Stimulated activated CD4-positive, alpha-beta T cell treated with anti-CD3 and anti-CD28 coated beads, Interleukin-15, amount 100 ng/mL, for 1 hour (primary cell): ENCODE measurements around the gene BNC2.

Source experiments
- DNase-seq, 2 donors: peaks; one replicate each; pipeline ENCODE4 v3.0.0-alpha.2; 2020; ENCODE audit warnings: low read depth in 1 of 2, low spot score in 1 of 2

The BNC2 gene

GRCh38 chr9:16608906-16609305 is 261.6 kb downstream of the BNC2 start:
- no peak for DNase-seq

DNA sequence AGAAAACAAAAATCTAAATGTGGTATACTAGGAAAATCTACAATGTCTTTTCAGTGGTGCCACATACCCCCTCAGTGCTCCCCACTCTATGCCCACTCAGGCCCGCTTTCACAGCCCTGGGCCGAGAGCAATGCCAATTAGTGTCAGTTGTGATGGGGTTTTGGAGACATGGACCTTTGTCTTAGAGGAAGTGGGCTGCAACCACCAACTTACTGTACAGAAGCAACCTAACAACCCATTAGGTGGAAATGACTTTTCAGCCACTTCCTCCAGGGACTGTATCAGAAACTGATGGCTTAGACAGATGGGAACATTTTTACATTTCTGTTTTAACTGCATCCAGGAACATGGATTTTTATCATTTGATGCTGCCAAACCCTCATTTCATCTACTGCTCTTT is 268.0 kb downstream of the BNC2 start:
- no peak for DNase-seq

DNA sequence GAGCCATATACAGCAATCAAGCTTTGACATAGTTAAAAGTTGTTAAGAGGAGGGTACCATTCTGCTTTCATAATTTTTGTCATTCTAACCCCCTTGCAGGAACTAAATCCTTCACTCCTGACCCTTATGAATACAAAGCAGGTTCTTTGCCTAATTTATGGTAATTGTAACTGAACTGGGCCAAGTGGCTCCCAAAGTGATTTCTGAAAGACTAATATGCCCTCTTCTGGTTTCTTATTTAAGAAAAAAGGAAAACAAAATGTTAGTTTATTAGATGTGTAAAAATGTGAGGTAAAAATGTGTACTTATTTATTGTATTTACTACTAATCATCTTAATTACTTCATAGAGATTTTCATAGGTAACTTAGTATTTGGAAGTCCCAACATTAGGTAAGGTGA is 268.5 kb downstream of the BNC2 start:
- DNase-seq, result no peak

DNA sequence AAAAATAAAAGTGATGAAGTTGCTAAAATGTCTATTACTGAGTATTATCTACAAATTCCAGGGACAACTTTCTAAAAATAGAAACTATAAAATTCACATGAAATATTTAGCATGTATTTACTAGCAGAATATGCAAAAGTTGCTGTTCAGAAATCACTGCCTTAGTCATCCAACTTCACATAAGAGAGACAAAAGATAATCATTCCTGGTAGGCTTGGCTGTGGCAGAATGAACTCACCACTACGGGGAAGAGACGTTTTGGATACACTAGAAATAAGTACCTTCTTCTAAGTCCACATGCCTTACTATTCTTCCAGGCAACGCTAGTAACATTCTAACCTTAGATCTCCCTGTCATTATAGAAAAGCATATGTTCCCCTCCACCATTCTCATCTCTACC is 272.2 kb downstream of the BNC2 start:
- DNase-seq, result no peak

- no peak for DNase-seq
These were observed 273.3 kb downstream of the BNC2 start for GRCh38 chr9:16597136-16597535.

DNA sequence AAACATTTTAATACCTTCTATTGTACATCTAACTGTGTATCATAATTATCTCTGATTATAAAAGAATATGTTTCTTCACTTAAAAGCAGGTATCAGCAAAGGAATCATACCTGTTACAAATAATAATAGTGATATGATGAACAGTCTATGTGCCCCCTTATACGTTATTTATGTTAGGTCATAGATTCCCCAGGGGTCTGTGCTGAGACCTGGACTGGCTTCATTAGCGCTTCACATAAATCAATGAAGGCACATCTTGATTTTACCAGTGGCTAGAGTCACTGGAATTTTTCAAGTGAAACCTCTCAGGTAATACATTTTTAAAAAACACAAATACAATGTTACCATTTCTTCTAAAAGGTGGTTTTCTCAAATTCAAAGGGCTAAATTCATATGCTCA is 275.2 kb downstream of the BNC2 start:
- no peak for DNase-seq

GRCh38 chr9:16594787-16595186 is 275.7 kb downstream of the BNC2 start:
- no peak for DNase-seq

DNA sequence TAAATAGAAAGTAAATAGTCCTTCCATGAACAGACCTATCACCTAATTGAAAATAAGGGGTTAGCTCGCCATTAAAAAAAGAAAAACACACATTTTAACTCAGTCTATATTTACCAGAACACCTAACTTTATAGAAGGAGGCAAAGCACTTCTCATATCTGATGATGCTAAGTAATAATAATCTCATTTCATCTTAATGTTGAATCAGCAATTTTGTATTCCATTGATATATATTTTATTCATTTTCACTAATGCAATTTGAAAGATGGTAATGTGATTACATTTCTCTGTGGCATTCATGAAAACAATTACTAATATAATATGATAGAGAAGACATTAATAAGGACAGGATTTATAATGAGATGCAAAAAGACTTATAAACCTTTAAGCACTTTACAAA is 276.7 kb downstream of the BNC2 start:
- no peak for DNase-seq

- DNase-seq, result no peak
These were observed 279.4 kb downstream of the BNC2 start for GRCh38 chr9:16591092-16591491.

- no peak for DNase-seq
These were observed 284.9 kb downstream of the BNC2 start for GRCh38 chr9:16585591-16585990.

GRCh38 chr9:16579872-16580432 is 290.5 kb downstream of the BNC2 start:
- no peak for DNase-seq

DNA sequence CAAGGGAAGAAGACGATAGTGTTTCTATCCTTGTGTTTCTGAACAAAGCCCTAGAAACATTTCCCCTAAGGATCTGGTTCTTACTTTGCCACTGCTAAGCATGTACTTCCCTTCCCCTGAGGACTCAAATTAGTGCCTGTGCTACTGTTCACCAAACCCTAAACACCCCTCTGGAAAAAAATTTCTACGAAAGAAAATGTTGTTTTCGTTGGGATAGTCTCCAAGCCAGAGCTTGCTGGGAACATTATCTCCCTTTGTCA is 294.6 kb downstream of the BNC2 start:
- no peak for DNase-seq

- DNase-seq, result no peak
These were observed 295.1 kb downstream of the BNC2 start for GRCh38 chr9:16575142-16575985.

GRCh38 chr9:16572005-16572734 is 298.3 kb downstream of the BNC2 start:
- no peak for DNase-seq

GRCh38 chr9:16571127-16571802 is 299.2 kb downstream of the BNC2 start:
- DNase-seq, result no peak

DNA sequence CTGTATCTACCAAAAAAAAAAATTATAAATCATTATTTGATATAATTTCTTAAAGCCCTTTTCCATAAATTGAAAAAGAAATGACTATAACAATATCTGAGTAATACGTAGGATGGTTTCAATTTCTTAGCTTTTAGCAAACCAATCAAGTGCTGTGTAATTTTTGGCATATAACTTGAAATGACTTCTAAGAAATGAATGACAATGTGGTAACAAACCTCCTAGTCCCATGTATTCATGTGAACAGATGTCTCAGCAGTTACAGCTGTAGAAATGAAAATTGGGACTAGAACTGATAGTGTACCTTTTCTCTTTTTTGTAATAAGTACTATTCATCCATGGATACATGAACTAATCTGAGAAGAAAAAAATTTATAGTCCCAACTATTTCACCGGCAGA is 307.0 kb downstream of the BNC2 start:
- no peak for DNase-seq

DNA sequence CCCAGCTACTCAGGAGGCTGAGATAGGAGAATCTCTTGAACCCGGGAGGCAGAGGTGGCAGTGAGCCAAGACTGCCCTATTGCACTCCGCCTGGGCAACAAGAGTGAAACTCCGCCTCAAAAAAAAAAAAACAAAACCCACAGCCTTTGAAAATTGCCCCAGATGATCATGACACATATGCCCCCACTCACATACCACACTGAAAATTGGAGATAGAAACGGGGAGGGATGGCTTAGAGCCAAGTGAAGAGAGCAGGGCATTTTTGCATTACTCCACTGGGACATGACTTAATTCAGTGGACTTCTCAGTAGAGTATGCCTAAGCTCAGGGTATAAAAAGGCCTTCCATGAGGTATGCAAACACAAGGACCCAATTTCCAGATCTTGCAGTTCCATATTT is 309.3 kb downstream of the BNC2 start:
- DNase-seq, result no peak

GRCh38 chr9:16559418-16560188 is 310.9 kb downstream of the BNC2 start:
- no peak for DNase-seq

GRCh38 chr9:16555802-16556201 is 314.7 kb downstream of the BNC2 start:
- DNase-seq, result no peak

- DNase-seq, result no peak
These were observed 316.5 kb downstream of the BNC2 start for GRCh38 chr9:16553869-16554540.

DNA sequence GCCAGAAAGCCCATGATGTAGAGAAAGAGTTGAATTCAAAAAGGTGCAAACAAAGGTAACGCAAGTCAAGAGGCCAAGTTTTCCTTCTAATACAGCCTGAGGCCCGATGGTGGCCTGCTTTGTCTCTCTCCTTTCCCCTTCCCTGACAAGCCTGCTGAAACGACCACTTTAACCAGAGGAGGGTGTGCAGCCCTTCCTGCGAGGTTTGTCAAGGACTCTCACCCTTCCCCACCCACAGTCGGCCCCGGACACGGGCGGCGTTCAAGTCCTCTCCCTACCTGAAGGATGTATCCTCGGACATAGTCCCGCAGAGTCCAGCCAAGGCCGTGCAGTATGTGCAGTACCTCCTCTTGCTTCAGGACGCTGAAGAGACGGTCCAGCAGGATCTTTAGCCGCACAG is 318.2 kb downstream of the BNC2 start:
- no peak for DNase-seq
